ENCODE data around the gene KRT83.
"Not testable (repeated sequence)": the region's sequence is repeated elsewhere in the genome, so short reads cannot be mapped to it uniquely, and the experiment has no call there.

KRT83 gene

GRCh38 chr12:52347016-52347415 is 25.8 kb upstream of the KRT83 start:
- DNase-seq (ENCODE audit: low spot score), result no peak

GRCh38 chr12:52346593-52346992 is 25.4 kb upstream of the KRT83 start:
- no peak for TF ChIP-seq CTCF (IDR thresholded peaks at IDR 0.05; ENCODE audit: extremely low read depth, missing control alignments)
- no peak for DNase-seq (ENCODE audit: low spot score)

More at GRCh38 chr12:52347016-52347415, 25.8 kb upstream of the KRT83 start:
- TF ChIP-seq CTCF (IDR thresholded peaks at IDR 0.05; ENCODE audit: extremely low read depth, missing control alignments), result no peak

- not testable (repeated sequence) for DNase-seq (ENCODE audit: low spot score)
Measured at GRCh38 chr12:52345041-52345440, 23.8 kb upstream of the KRT83 start.

- TF ChIP-seq CTCF (IDR thresholded peaks at IDR 0.05; ENCODE audit: extremely low read depth, missing control alignments), result no peak
- DNase-seq (ENCODE audit: low spot score), result no peak
Measured at GRCh38 chr12:52344111-52344510, 22.9 kb upstream of the KRT83 start.

GRCh38 chr12:52343550-52343949 is 22.4 kb upstream of the KRT83 start:
- no peak for TF ChIP-seq CTCF (IDR thresholded peaks at IDR 0.05; ENCODE audit: extremely low read depth, missing control alignments)
- no peak for DNase-seq (ENCODE audit: low spot score)

- DNase-seq (ENCODE audit: low spot score), result no peak
- TF ChIP-seq CTCF (IDR thresholded peaks at IDR 0.05; ENCODE audit: extremely low read depth, missing control alignments), result no peak
Measured at GRCh38 chr12:52342781-52343490, 21.7 kb upstream of the KRT83 start.

GRCh38 chr12:52341066-52341580 is 19.9 kb upstream of the KRT83 start:
- TF ChIP-seq CTCF (IDR thresholded peaks at IDR 0.05; ENCODE audit: extremely low read depth, missing control alignments), result no peak
- DNase-seq (ENCODE audit: low spot score), result no peak
